Liver (tissue), 9 donors: ENCODE data around the gene WDR5. TPM values are rescaled to one million over a fixed set of nuclear protein-coding genes. Genes with fewer than 3 reads are reported as not detected.

ENCODE experiments used
- DNase-seq: peaks from one replicate; pipeline ENCODE4 v3.0.0-alpha.2; 2017; ENCODE audit warnings: low spot score
- H3K27ac ChIP-seq, 2 donors: one replicate each; pipeline ENCODE4 v1.7.0; 2013; ENCODE audit warnings: inconsistent platforms in 2 of 2, low read length in 2 of 2, control low read depth in 1 of 2, low read depth in 1 of 2, mild to moderate bottlenecking in 1 of 2
- H3K27me3 ChIP-seq, 4 donors: one replicate each; pipeline versions ENCODE4 v1.6.1 to v1.7.0; 2013; ENCODE audit warnings: low read length in 3 of 4, inconsistent platforms in 1 of 4, mild to moderate bottlenecking in 1 of 4, moderate library complexity in 1 of 4; ENCODE audit not compliant: control insufficient read depth in 4 of 4, insufficient read depth in 4 of 4
- H3K36me3 ChIP-seq, 4 donors: one replicate each; pipeline versions ENCODE4 v1.6.1 to v1.7.0; 2013; ENCODE audit warnings: low read length in 3 of 4, mild to moderate bottlenecking in 3 of 4, low read depth in 1 of 4, moderate library complexity in 1 of 4; ENCODE audit not compliant: control insufficient read depth in 4 of 4, insufficient read depth in 3 of 4
- H3K4me1 ChIP-seq, 4 donors: one replicate each; pipeline versions ENCODE4 v1.6.1 to v1.7.0; 2013; ENCODE audit warnings: low read length in 3 of 4, mild to moderate bottlenecking in 3 of 4, moderate library complexity in 1 of 4; ENCODE audit not compliant: control insufficient read depth in 4 of 4, insufficient read depth in 4 of 4
- H3K4me3 ChIP-seq, 3 donors: one replicate each; pipeline versions ENCODE4 v1.6.1 to v1.7.0; 2013; ENCODE audit warnings: low read length in 3 of 3, control low read depth in 1 of 3, low read depth in 1 of 3, mild to moderate bottlenecking in 1 of 3
- H3K9ac ChIP-seq, 2 donors: one replicate each; pipeline ENCODE4 v1.7.0; 2013; ENCODE audit warnings: low read length in 2 of 2, mild to moderate bottlenecking in 2 of 2, moderate library complexity in 2 of 2, control low read depth in 1 of 2, low read depth in 1 of 2
- H3K9me3 ChIP-seq, 4 donors: one replicate each; pipeline versions ENCODE4 v1.6.1 to v1.7.0; 2013; ENCODE audit warnings: low read length in 3 of 4; ENCODE audit not compliant: control insufficient read depth in 4 of 4
- ATF3 ChIP-seq: IDR thresholded peaks from 2 replicates; pipeline ENCODE4 v1.6.1; 2016; ENCODE audit warnings: antibody characterized with exemption
- CTCF ChIP-seq: fragments of 150-350 bp; IDR thresholded peaks from 2 replicates; pipeline ENCODE4 v1.5.1; 2017; ENCODE audit warnings: improper control_type of control experiment, low read depth, low read length; ENCODE audit not compliant: missing input control
- EGR1 ChIP-seq, 2 donors: IDR thresholded peaks; 2 replicates each; pipeline ENCODE4 v1.6.1; 2016 to 2018; ENCODE audit warnings: antibody characterized with exemption in 2 of 2, low read depth in 2 of 2
- GABPA ChIP-seq, 2 donors: IDR thresholded peaks in 1 of 2; conservative IDR thresholded peaks in 1 of 2; 2 replicates each; pipeline ENCODE4 v1.6.1; 2016; ENCODE audit warnings: antibody characterized with exemption in 2 of 2, mild to moderate bottlenecking in 1 of 2, moderate library complexity in 1 of 2
- HNF4G ChIP-seq: IDR thresholded peaks from 2 replicates; pipeline ENCODE4 v1.6.1; 2016; ENCODE audit warnings: antibody characterized with exemption
- MAX ChIP-seq: IDR thresholded peaks from 2 replicates; pipeline ENCODE4 v1.6.1; 2016; ENCODE audit warnings: antibody characterized with exemption
- NR2F2 ChIP-seq: IDR thresholded peaks from 2 replicates; pipeline ENCODE4 v1.6.1; 2016; ENCODE audit warnings: antibody characterized with exemption
- REST ChIP-seq: IDR thresholded peaks from 2 replicates; pipeline ENCODE4 v1.6.1; 2016; ENCODE audit warnings: antibody characterized with exemption, mild to moderate bottlenecking
- RXRA ChIP-seq, 2 donors: IDR thresholded peaks; 2 replicates each; pipeline ENCODE4 v1.6.1; 2017 to 2018; ENCODE audit warnings: antibody characterized with exemption in 2 of 2, mild to moderate bottlenecking in 1 of 2
- SP1 ChIP-seq: IDR thresholded peaks from 2 replicates; pipeline ENCODE4 v1.6.1; 2018; ENCODE audit warnings: antibody characterized with exemption, mild to moderate bottlenecking
- YY1 ChIP-seq: IDR thresholded peaks from 2 replicates; pipeline ENCODE4 v1.6.1; 2016; ENCODE audit warnings: antibody characterized with exemption, mild to moderate bottlenecking
- ZBTB33 ChIP-seq: IDR thresholded peaks from 2 replicates; pipeline ENCODE4 v1.6.1; 2016; ENCODE audit warnings: antibody characterized with exemption
- WGBS: extraction: QIAGEN DNeasy Blood & Tissue Kit; methylation state at CpG from one replicate; pipeline ENCODE4 v1.1.7; 2013; 5-methylcytosine and 5-hydroxymethylcytosine counted together
- polyA plus RNA-seq, 2 donors: library from polyadenylated mRNA; stranded (reverse) in 1 of 2; unstranded in 1 of 2; fragments of 200-250 nt in 1 of 2; fragments of >200 nt in 1 of 2; fragmentation: Nextera tagmentation in 1 of 2; extraction: Ambion mirVana in 1 of 2; gene quantifications; one replicate each; pipeline versions ENCODE4 v1.2.1 to v1.2.3, GENCODE V29; 2013 to 2015
- total RNA-seq, 2 donors: library from RNA; depleted of rRNA; stranded (reverse); fragments of >200 nt; gene quantifications; one replicate each; pipeline ENCODE4 v1.2.3, GENCODE V29; 2014
- donor health status: healthy.
- donor health status: healthy.
- donor health status: healthy.
- donor health status: healthy.
- donor health status: healthy.

WDR5 gene
- 10 to 100 TPM; 11.4 to 21.6 TPM for total RNA-seq
- 10 to 100 TPM; 11.1 to 17.8 TPM for polyA plus RNA-seq

GRCh38 chr9:134135343-134136117 lies at the start of gene WDR5:
Gene WDR5, plus strand, starts transcription at chr9:134136082. Its CDS starts 3,796 bp downstream, at chr9:134139878.
- Histone ChIP-seq H3K9ac (peak within 1 kb of the TSS; percentile 61 to 89), H3K27me3 (no peaks in the 10 kb centered on the region), H3K9me3 (no peaks in the 10 kb centered on the region), H3K4me3 (peak within 1 kb of the TSS; percentile 91 to 95 (median 92)), H3K27ac (peak within 1 kb of the TSS; percentile 89), H3K36me3 (peaks cover 0 to 6% (median 1%) of the 10 kb centered on the region in 4 donors), H3K4me1 (peaks cover 12 to 48% (median 41%) of the 10 kb centered on the region in 4 donors)
- TF ChIP-seq ZBTB33 = peak; percentile 60
- no peak for TF ChIP-seq HNF4G
- TF ChIP-seq RXRA (IDR thresholded peaks at IDR 0.05) = peak in 1 of 2 donors; percentile 15
- peak; percentile 41 for TF ChIP-seq YY1
- peak in 1 of 2 donors; percentile 32 for TF ChIP-seq GABPA (IDR thresholded peaks at IDR 0.05 in 1 of 2, conservative IDR thresholded peaks at IDR 0.05 in 1 of 2)
- TF ChIP-seq MAX = peak; percentile 93
- TF ChIP-seq NR2F2 = no peak
- peak; percentile 34 for TF ChIP-seq SP1
- DNase-seq = peak; percentile 96
- under 1% methylated on average over 81 of the region's 81 CpGs for WGBS

- no peak overlapping the region for H3K27ac ChIP-seq
- H3K36me3 ChIP-seq = no peaks in the 10 kb centered on the region
- WGBS = 89% methylated on average over 14 of the region's 14 CpGs
- H3K4me3 ChIP-seq = no peak overlapping the region
- no peaks in the 10 kb centered on the region for H3K4me1 ChIP-seq
- DNase-seq = no peak
- H3K9ac ChIP-seq = no peak overlapping the region
- TF ChIP-seq EGR1 (IDR thresholded peaks at IDR 0.05; ENCODE audit: low read depth in 2 of 2) = no peak
- no peak for TF ChIP-seq RXRA (IDR thresholded peaks at IDR 0.05)
- no peak for TF ChIP-seq ATF3
- no peak for TF ChIP-seq MAX
- TF ChIP-seq NR2F2 = no peak
- no peak for TF ChIP-seq YY1
- TF ChIP-seq CTCF = no peak
- no peak for TF ChIP-seq REST
- no peaks in the 10 kb centered on the region for H3K27me3 ChIP-seq
- H3K9me3 ChIP-seq = peaks cover 0 to 9% (median under 1%) of the 10 kb centered on the region in 4 donors
These were observed 47.7 kb upstream of the WDR5 start for GRCh38 chr9:134088063-134088725.
